Lung (tissue), 12 donors: Measurements from ENCODE around the gene RNF7. TPM values are rescaled to one million over a fixed set of nuclear protein-coding genes. Genes with fewer than 3 reads are reported as not detected.

Experiments
- ATAC-seq: fragments of 200-7000 bp; cut with Tn5 transposase; one replicate; pipeline ENCODE4 v1.9.1; 2020; ENCODE audit warnings: moderate number of reproducible peaks; ENCODE audit not compliant: insufficient read depth, low FRiP score
- DNase-seq, 3 donors: peaks; one replicate each; pipeline ENCODE4 v3.0.0-alpha.2; 2013 to 2017
- H3K27ac ChIP-seq, 2 donors: one replicate each; pipeline ENCODE4 v1.5.1; 2013; ENCODE audit warnings: mild to moderate bottlenecking in 2 of 2, moderate library complexity in 2 of 2, control low read depth in 1 of 2, inconsistent platforms in 1 of 2, low read depth in 1 of 2, low read length in 1 of 2
- H3K27me3 ChIP-seq, 3 donors: one replicate each; pipeline ENCODE4 v1.5.1; 2013; ENCODE audit warnings: low read length in 2 of 3; ENCODE audit not compliant: control insufficient read depth in 3 of 3, insufficient read depth in 3 of 3
- H3K36me3 ChIP-seq, 4 donors: one replicate each; pipeline ENCODE4 v1.5.1; 2013; ENCODE audit warnings: low read length in 4 of 4, mild to moderate bottlenecking in 1 of 4, moderate library complexity in 1 of 4; ENCODE audit not compliant: control insufficient read depth in 4 of 4, insufficient read depth in 4 of 4
- H3K4me1 ChIP-seq, 5 donors: one replicate each; pipeline ENCODE4 v1.5.1; 2013; ENCODE audit warnings: low read length in 5 of 5, mild to moderate bottlenecking in 2 of 5, moderate library complexity in 1 of 5; ENCODE audit not compliant: control insufficient read depth in 5 of 5, insufficient read depth in 5 of 5
- H3K4me3 ChIP-seq: one replicate; pipeline ENCODE4 v1.5.1; 2013; ENCODE audit warnings: mild to moderate bottlenecking, control low read depth, moderate library complexity
- H3K9ac ChIP-seq, 2 donors: one replicate each; pipeline ENCODE4 v1.5.1; 2013; ENCODE audit warnings: low read length in 2 of 2, control low read depth in 1 of 2; ENCODE audit not compliant: insufficient read depth in 1 of 2
- H3K9me3 ChIP-seq, 4 donors: one replicate each; pipeline ENCODE4 v1.5.1; 2013; ENCODE audit warnings: low read length in 3 of 4, mild to moderate bottlenecking in 1 of 4, moderate library complexity in 1 of 4; ENCODE audit not compliant: control insufficient read depth in 4 of 4, insufficient read depth in 3 of 4
- CTCF ChIP-seq: IDR thresholded peaks from 2 replicates; pipeline ENCODE4 v1.5.1; 2012; ENCODE audit warnings: mild to moderate bottlenecking; ENCODE audit errors: control extremely low read depth, extremely low read depth
- WGBS, 2 donors: extraction: QIAGEN DNeasy Blood & Tissue Kit; methylation state at CpG; one replicate each; pipeline ENCODE4 v1.1.7; 2013; 5-methylcytosine and 5-hydroxymethylcytosine counted together
- polyA plus RNA-seq, 2 donors: library from polyadenylated mRNA; stranded (reverse); fragments of 200-250 nt; gene quantifications; one replicate each; pipeline ENCODE4 v1.2.1, GENCODE V29; 2013
- total RNA-seq, 2 donors: library from RNA; depleted of rRNA in 1 of 2; stranded (reverse); fragments of >200 nt in 1 of 2; gene quantifications; one replicate each; pipeline ENCODE4 v1.2.1, GENCODE V29; 2014 to 2021
- donor health status: control.
- donor health status: control.
- donor health status: Bipolar disorder and iron deficiency.
- donor health status: healthy.
- donor health status: DM: yes; HTN: yes; CAD: no.

RNF7 gene
- total and polyA plus RNA-seq, 4 donors, result 41.0 to 180 (median 86.2) TPM

- ATAC-seq (no peak), DNase-seq (no peak)
- Histone ChIP-seq H3K27ac (no peak overlapping the region), H3K27me3 (no peaks in the 10 kb centered on the region), H3K36me3 (no peaks in the 10 kb centered on the region), H3K9ac (no peak overlapping the region), H3K4me1 (no peaks in the 10 kb centered on the region), H3K9me3 (no peaks in the 10 kb centered on the region), H3K4me3 (no peak overlapping the region)
- no peak for TF ChIP-seq CTCF
- 78 to 95% methylated on average over 1 of the region's 1 CpG for WGBS, 2 donors
Observed at GRCh38 chr3:141726483-141726882, 11.6 kb upstream of the RNF7 start.

- Histone ChIP-seq H3K9me3 (no peaks in the 10 kb centered on the region), H3K9ac (no peak overlapping the region), H3K4me3 (no peak overlapping the region), H3K27me3 (no peaks in the 10 kb centered on the region), H3K27ac (no peak overlapping the region), H3K4me1 (no peaks in the 10 kb centered on the region), H3K36me3 (no peaks in the 10 kb centered on the region)
- WGBS, 2 donors, result 86 to 91% methylated on average over 5 of the region's 5 CpGs
- DNase-seq, result peak in 2 of 3 donors; percentile 15 to 22
- ATAC-seq, result no peak
- no peak for TF ChIP-seq CTCF
Observed at GRCh38 chr3:141728355-141728892, 9.7 kb upstream of the RNF7 start.

GRCh38 chr3:141729240-141729639 is 8.9 kb upstream of the RNF7 start:
- Histone ChIP-seq H3K4me1 (no peaks in the 10 kb centered on the region), H3K27ac (no peak overlapping the region), H3K27me3 (no peaks in the 10 kb centered on the region), H3K9ac (no peak overlapping the region), H3K4me3 (no peak overlapping the region), H3K9me3 (no peaks in the 10 kb centered on the region), H3K36me3 (no peaks in the 10 kb centered on the region)
- no peak for ATAC-seq
- TF ChIP-seq CTCF, result no peak
- WGBS, 2 donors, result 90 to 92% methylated on average over 4 of the region's 4 CpGs
- no peak for DNase-seq

GRCh38 chr3:141735176-141735575 is 2.9 kb upstream of the RNF7 start:
- H3K9ac ChIP-seq, result no peak overlapping the region

More at GRCh38 chr3:141735176-141735575, 2.9 kb upstream of the RNF7 start:
- H3K9me3 ChIP-seq, result no peaks in the 10 kb centered on the region
- peaks cover 0 to 7% (median 0%) of the 10 kb centered on the region in 4 donors for H3K36me3 ChIP-seq
- DNase-seq (no peak), ATAC-seq (no peak)
- H3K4me1 ChIP-seq, result peaks cover 2 to 9% (median 6%) of the 10 kb centered on the region in 5 donors
- TF ChIP-seq CTCF, result no peak
- no peak overlapping the region for H3K4me3 ChIP-seq
- H3K27me3 ChIP-seq, result no peaks in the 10 kb centered on the region
- no peak overlapping the region for H3K27ac ChIP-seq
